GM21619 (cell line): ENCODE results near the gene BCR.
"Not testable (repeated sequence)": the region's sequence is repeated elsewhere in the genome, so short reads cannot be mapped to it uniquely, and the experiment has no call there.

Experiments
- ATAC-seq: cut with Tn5 transposase; IDR thresholded peaks from one replicate; pipeline ENCODE4 v1.9.1; 2021; ENCODE audit not compliant: unreplicated experiment

The BCR gene

GRCh38 chr22:23180301-23180892, at the start of gene BCR:
BCR (plus strand) TSS chr22:23180509; CDS start chr22:23180961, 452 bp downstream.
- no peak for ATAC-seq

- no peak for ATAC-seq
Measured at GRCh38 chr22:23130697-23131096, 49.6 kb upstream of the BCR start.

DNA sequence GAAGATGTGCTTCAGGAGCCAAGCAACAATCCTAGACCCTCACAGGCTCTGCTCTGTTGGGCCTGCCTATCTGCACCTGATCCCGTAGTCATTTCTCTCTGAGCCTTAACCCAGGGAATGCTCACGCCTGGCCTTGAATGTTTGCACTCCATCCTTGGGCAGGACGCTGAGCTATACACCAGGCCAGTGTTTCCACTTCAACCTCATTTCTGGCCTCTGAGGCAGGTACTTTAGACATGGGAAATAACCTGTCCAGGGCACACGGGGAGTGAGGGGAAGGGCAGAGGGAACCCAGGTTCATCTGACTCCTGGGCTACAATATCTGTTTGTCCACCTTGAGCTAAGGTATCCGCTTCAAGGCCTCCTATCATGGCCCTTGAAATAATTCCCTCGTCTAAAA, 48.4 kb upstream of the BCR start:
- ATAC-seq, result no peak

GRCh38 chr22:23132376-23133091, 47.8 kb upstream of the BCR start:
- no peak for ATAC-seq

- no peak for ATAC-seq
Measured at GRCh38 chr22:23133922-23134321, 46.4 kb upstream of the BCR start.

DNA sequence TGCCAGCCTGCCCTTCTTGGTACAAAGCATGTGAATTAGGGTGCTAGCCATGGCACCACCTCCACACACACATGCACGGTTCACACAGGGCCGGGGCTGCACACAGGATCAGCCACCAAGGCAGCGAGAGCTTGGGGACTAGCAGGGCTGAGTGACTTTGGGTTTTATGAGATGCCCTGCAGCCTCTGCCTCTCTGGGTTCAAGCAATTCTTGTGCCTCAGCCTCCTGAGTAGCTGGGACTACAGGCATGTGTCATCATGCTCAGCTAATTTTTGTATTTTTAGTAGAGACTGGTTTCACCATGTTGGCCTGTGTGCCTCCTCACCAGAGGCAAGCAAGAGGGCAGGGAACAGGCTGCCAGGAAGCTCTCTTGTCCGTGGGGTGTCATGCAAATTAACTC, 43.3 kb upstream of the BCR start:
- ATAC-seq, result not testable (repeated sequence)

DNA sequence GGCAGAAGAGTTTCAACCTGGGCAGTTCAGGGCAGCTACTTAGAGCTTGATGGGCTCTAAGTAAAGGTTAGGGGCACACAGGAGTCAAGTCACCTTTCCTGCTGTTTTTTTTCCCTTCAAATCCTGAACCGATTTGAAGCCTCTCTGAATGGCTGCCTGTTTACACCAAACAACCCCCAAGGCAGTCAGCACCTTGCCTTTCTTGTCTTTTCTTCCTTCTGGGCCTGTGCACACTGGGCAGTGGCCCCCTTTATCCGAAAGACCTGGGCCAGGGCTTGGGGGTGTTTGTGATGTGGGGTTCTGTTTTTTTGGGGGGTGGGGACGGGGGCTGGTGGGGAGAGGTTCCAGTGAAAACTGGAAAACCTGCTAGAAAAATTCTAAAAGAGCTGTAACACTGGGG, 42.8 kb upstream of the BCR start:
- ATAC-seq, result no peak

- ATAC-seq, result no peak
Measured at GRCh38 chr22:23137905-23138561, 42.3 kb upstream of the BCR start.

- ATAC-seq, result no peak
Measured at GRCh38 chr22:23138584-23139435, 41.5 kb upstream of the BCR start.

DNA sequence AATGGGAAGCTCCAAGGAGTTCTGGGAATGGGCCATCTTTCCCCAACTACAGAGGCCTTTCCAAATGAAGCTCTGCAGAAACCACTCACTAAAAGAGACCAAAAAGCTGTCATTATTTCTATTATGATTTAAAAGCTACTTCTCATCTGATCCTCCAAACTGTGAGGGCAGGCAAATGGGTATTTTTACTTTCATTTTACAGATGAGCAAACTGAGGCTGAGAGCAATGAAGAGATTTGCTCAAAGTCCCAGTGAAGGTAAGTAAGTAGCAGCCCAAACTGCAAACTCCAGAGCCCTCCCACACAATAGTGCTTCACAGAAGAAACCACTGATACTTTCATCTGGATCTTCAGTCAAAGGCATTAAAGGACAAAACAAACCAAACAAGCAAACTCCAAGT, 39.9 kb upstream of the BCR start:
- ATAC-seq, result no peak

- no peak for ATAC-seq
Measured at GRCh38 chr22:23142546-23143105, 37.7 kb upstream of the BCR start.

- no peak for ATAC-seq
Measured at GRCh38 chr22:23143119-23143518, 37.2 kb upstream of the BCR start.

DNA sequence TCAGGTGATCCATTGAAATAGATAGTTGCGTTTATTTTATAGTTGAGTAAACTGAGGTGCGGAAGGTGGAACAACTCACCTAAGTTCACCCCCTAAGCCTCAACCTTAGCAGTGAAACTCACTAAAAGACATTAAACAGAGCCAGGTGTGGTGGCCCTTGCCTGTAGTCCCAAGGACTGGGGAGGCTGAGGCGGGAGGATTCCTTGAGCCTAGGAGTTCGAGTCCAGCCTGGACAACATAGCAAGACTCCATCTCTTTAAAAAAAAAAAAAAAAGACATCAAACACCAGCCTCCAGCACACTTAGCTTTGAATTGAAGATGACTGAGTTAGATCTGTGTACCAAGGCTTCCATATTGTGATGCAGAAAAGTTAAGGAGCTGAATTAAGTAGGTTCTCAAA, 35.9 kb upstream of the BCR start:
- no peak for ATAC-seq

DNA sequence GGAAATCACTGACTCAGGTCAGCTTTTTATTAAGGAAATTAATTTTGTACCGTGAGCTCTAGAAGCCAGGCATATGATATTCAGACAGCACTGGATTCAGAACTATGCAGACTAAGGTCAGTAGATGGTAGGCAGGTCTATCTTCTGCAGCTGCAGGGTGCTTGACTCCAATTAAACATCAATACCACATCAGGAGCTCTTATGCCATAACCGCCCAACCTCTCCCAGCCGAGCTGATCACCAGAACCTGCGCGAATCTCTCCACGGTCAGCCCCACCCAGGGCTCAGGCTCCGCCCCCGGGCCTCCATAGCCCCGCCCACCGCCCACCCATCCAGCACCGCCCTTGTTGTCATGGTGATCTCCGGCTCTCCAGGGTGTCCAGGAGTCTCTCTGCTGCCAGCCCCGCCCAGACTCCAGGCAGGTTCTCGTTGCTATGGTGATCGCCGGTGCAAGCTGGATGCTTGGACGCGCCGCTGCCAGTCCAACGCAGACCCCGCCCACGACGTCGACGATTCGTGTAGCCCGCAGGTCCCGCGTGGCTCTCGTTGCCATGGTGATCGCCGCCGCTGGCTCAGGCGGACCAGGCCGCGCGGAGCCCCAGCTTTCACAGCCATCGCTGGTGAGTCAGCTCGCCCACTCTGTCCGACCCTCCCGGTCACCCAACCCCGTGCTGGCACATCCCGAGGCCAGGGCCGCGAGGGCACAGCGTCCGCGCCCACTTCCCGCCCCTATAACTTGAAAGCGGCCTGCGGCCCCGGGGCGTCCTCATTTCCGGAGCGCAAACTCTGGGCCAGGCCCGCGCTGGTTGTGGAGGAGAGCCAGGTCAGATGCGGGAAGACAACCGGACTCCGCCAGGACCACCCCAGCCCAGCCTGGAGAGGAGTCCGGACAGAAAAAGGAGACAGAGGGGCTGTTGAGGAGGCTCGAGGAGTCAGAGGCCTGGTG, 35.1 kb upstream of the BCR start, which contains the start of gene RAB36:
RAB36 (plus strand) TSS at position 546 of the 946 bp plus-strand sequence. CDS start 1,140 bp downstream, outside the sequence.
- no peak for ATAC-seq

GRCh38 chr22:23145878-23146470, 34.3 kb upstream of the BCR start:
- ATAC-seq, result no peak

GRCh38 chr22:23146478-23147205, 33.7 kb upstream of the BCR start:
- ATAC-seq, result no peak

DNA sequence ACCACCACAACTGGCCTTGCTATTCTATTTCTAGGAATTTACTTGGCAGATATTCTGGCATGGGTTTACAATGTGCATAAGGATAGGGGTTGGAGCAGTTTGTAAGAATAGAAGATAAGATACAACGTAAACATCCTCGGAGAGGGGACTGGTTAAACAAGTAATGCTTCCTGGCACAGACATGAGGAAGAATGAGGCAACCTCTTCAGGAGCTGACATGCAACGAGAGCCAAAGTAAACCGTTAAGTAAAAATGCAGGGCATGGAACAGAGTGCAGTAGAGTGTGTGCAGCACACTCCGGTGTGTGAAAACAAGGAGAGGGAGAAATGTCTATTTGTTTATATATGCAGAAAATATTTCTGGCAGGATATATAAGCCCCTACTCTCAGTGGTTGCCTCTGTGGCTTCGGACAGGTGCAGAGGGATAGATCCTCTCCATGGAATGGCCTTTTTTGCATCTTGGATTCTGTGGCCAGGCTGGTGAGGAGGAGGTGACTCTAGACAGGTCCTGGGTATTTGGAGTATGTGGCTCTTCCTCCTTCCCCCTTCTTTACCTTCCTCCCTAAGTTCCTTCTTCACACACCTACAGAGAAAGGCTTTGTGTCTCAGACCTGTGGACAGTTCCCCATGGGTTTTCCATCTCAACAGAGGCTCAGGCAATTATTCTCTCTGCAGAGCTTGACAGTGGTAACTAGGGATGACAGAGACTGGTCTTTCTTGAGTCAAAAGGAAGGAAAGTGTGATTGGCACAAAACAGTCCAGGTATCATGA, 32.5 kb upstream of the BCR start:
- ATAC-seq, result no peak

- ATAC-seq, result no peak
Measured at GRCh38 chr22:23149743-23150238, 30.5 kb upstream of the BCR start.
